NB4 (cell line): ENCODE results near the gene UBE2G1.

Experiments
- TF ChIP-seq, protein P1 (sequence below): IDR thresholded peaks from 2 replicates; pipeline ENCODE4 v1.6.1; 2011; ENCODE audit warnings: low read depth, low read length
- TF ChIP-seq, protein P2 (sequence below): IDR thresholded peaks from one replicate; pipeline ENCODE4 v1.5.1; 2012; ENCODE audit warnings: low read depth, low read length

- TF ChIP-seq, protein P1, sequence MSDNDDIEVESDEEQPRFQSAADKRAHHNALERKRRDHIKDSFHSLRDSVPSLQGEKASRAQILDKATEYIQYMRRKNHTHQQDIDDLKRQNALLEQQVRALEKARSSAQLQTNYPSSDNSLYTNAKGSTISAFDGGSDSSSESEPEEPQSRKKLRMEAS = no peak
- TF ChIP-seq, protein P2, sequence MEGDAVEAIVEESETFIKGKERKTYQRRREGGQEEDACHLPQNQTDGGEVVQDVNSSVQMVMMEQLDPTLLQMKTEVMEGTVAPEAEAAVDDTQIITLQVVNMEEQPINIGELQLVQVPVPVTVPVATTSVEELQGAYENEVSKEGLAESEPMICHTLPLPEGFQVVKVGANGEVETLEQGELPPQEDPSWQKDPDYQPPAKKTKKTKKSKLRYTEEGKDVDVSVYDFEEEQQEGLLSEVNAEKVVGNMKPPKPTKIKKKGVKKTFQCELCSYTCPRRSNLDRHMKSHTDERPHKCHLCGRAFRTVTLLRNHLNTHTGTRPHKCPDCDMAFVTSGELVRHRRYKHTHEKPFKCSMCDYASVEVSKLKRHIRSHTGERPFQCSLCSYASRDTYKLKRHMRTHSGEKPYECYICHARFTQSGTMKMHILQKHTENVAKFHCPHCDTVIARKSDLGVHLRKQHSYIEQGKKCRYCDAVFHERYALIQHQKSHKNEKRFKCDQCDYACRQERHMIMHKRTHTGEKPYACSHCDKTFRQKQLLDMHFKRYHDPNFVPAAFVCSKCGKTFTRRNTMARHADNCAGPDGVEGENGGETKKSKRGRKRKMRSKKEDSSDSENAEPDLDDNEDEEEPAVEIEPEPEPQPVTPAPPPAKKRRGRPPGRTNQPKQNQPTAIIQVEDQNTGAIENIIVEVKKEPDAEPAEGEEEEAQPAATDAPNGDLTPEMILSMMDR = no peak
Observed at GRCh38 chr17:4332296-4332970, 34.0 kb downstream of the UBE2G1 start.
